K562 (cell line): ENCODE measurements around the gene SLC17A9. TPM values are rescaled to one million over a fixed set of nuclear protein-coding genes. Genes with fewer than 3 reads are reported as not detected.

Source experiments
- ATF1 ChIP-seq, 2 experiments: fragments of 450-650 bp in 1 of 2; IDR thresholded peaks; 2 replicates each; pipeline ENCODE4 v1.6.1; 2016; ENCODE audit warnings: missing compliant biosample characterization in 1 of 2, missing genetic modification characterization in 1 of 2
- CHAMP1 ChIP-seq: fragments of 450-650 bp; IDR thresholded peaks from 2 replicates; pipeline ENCODE4 v1.6.1; 2016; ENCODE audit warnings: mild to moderate bottlenecking
- IRF9 ChIP-seq: fragments of 450-650 bp; IDR thresholded peaks from 2 replicates; pipeline ENCODE4 v1.6.1; 2016; ENCODE audit warnings: missing biosample characterization, missing genetic modification characterization
- MNT ChIP-seq, 2 experiments: fragments of 450-650 bp; conservative IDR thresholded peaks; 2 replicates each; pipeline ENCODE4 v1.6.1; 2017; ENCODE audit warnings: mild to moderate bottlenecking in 2 of 2, moderate library complexity in 2 of 2
- MYNN ChIP-seq, 2 experiments: sonication (generic); formaldehyde crosslinking in 1 of 2; IDR thresholded peaks; 2 replicates each; pipeline versions ENCODE4 v1.5.0 to v1.6.1; 2016 to 2020; ENCODE audit warnings: antibody characterized with exemption in 1 of 2, missing genetic modification reagents in 1 of 2
- RBM22 ChIP-seq: fragments of 200-400 bp; formaldehyde crosslinking; IDR thresholded peaks from 2 replicates; pipeline ENCODE4 v1.6.1; 2018; ENCODE audit warnings: low read length, low read depth; ENCODE audit not compliant: poor library complexity, severe bottlenecking
- SAP30 ChIP-seq: fragments of 200-600 bp; sonication (generic); IDR thresholded peaks from 2 replicates; pipeline ENCODE4 v1.6.1; 2012; ENCODE audit warnings: borderline replicate concordance, low read depth, mild to moderate bottlenecking, moderate library complexity, low read length, control low read depth, inconsistent platforms; ENCODE audit not compliant: insufficient read depth, poor library complexity, severe bottlenecking
- SREBF2 ChIP-seq: sonication (generic); formaldehyde crosslinking; IDR thresholded peaks from 2 replicates; pipeline ENCODE4 v1.4.0; 2020; ENCODE audit warnings: mild to moderate bottlenecking, missing genetic modification reagents
- ZNF277 ChIP-seq: fragments of 250-450 bp; sonication (Bioruptor Pico); IDR thresholded peaks from 2 replicates; pipeline ENCODE4 v1.8.0; 2022; ENCODE audit warnings: inconsistent platforms, mild to moderate bottlenecking, moderate library complexity, borderline replicate concordance
- ZNF282 ChIP-seq: sonication (generic); formaldehyde crosslinking; IDR thresholded peaks from 2 replicates; pipeline ENCODE4 v1.8.1; 2023; ENCODE audit warnings: missing genetic modification reagents
- polyA plus RNA-seq, 8 experiments: library from polyadenylated mRNA; depleted of rRNA in 4 of 8; stranded (reverse) in 5 of 8; unstranded in 3 of 8; fragments of >200 nt; fragmentation: Nextera tagmentation in 2 of 8; fragmentation: Illumina TruSeq in 1 of 8; extraction: Ambion mirVana in 2 of 8; extraction: Trizol in 1 of 8; gene quantifications; 2 replicates each; pipeline versions ENCODE4 v1.2.1 to v1.2.3, GENCODE V29; 2011 to 2014; ENCODE audit warnings: inconsistent platforms in 1 of 8, missing spikeins in 1 of 8
- total RNA-seq, 7 experiments: library from RNA; depleted of rRNA in 6 of 7; stranded (reverse); fragments of >200 nt in 6 of 7; fragmentation: Illumina TruSeq in 2 of 7; extraction: Trizol in 2 of 7; gene quantifications; 2 replicates each; pipeline versions ENCODE4 v1.2.1 to v1.2.3, GENCODE V29; 2011 to 2021; ENCODE audit warnings: low replicate concordance in 1 of 7

Gene SLC17A9
- total and polyA plus RNA-seq, 9 of the 15 experiments (the other 6 are each of a cell fraction or from before 2014, with no cell fraction given) = 0.04 to 0.31 TPM; not detected in 7

- TF ChIP-seq ZNF277 (CRISPR knock-in tag) (no peak), SREBF2 (CRISPR knock-in tag) (no peak), SAP30 (peak; percentile 27), MYNN (IDR thresholded peaks at IDR 0.05) (no peak), MYNN (CRISPR knock-in tag; IDR thresholded peaks at IDR 0.05) (no peak), MNT (conservative IDR thresholded peaks at IDR 0.05) (peak in 1 of 2 experiments; percentile 36; a peak in 1 of 4 replicates), CHAMP1 (no peak), ATF1 (CRISPR knock-in tag; IDR thresholded peaks at IDR 0.05) (no peak), ATF1 (tag; IDR thresholded peaks at IDR 0.05) (no peak), IRF9 (no peak), ZNF282 (peak; percentile 62; the same call in 1 of the 2 replicates), RBM22 (peak; percentile 84)
Measured at GRCh38 chr20:62925420-62926228, 26.9 kb upstream of the SLC17A9 start (continued).
